T follicular helper cell (primary cell): ENCODE data around the gene SLC9A2.

Experiments used
- DNase-seq: peaks from one replicate; pipeline ENCODE4 v3.0.0-alpha.2; 2020; ENCODE audit warnings: low read depth

The SLC9A2 gene

GRCh38 chr2:102620332-102620731, 979 bp downstream of the SLC9A2 start:
- DNase-seq, result no peak

GRCh38 chr2:102621630-102622029, 2.3 kb downstream of the SLC9A2 start:
- no peak for DNase-seq

GRCh38 chr2:102622646-102623045, 3.3 kb downstream of the SLC9A2 start:
- DNase-seq, result no peak

- no peak for DNase-seq
These were observed 11.1 kb downstream of the SLC9A2 start for GRCh38 chr2:102630458-102630857.

- DNase-seq, result no peak
These were observed 13.2 kb downstream of the SLC9A2 start for GRCh38 chr2:102632380-102633175.

- DNase-seq, result no peak
These were observed 15.5 kb downstream of the SLC9A2 start for GRCh38 chr2:102634831-102635241.

GRCh38 chr2:102635317-102635716, 16.0 kb downstream of the SLC9A2 start:
- no peak for DNase-seq

GRCh38 chr2:102636283-102636907, 17.0 kb downstream of the SLC9A2 start:
- DNase-seq, result no peak

- DNase-seq, result no peak
These were observed 18.0 kb downstream of the SLC9A2 start for GRCh38 chr2:102637358-102637757.

GRCh38 chr2:102639429-102639828, 20.1 kb downstream of the SLC9A2 start:
- DNase-seq, result no peak

GRCh38 chr2:102652126-102652525, 32.8 kb downstream of the SLC9A2 start:
- no peak for DNase-seq

- no peak for DNase-seq
These were observed 38.4 kb downstream of the SLC9A2 start for GRCh38 chr2:102657770-102658169.

- no peak for DNase-seq
These were observed 40.7 kb downstream of the SLC9A2 start for GRCh38 chr2:102660070-102660469.

GRCh38 chr2:102660574-102660973, 41.2 kb downstream of the SLC9A2 start:
- no peak for DNase-seq

- DNase-seq, result no peak
These were observed 42.5 kb downstream of the SLC9A2 start for GRCh38 chr2:102661846-102662245.

- DNase-seq, result no peak
These were observed 43.5 kb downstream of the SLC9A2 start for GRCh38 chr2:102662833-102663232.

GRCh38 chr2:102663381-102663780, 44.0 kb downstream of the SLC9A2 start:
- DNase-seq, result no peak

- no peak for DNase-seq
These were observed 45.1 kb downstream of the SLC9A2 start for GRCh38 chr2:102664471-102664909.

- no peak for DNase-seq
These were observed 47.7 kb downstream of the SLC9A2 start for GRCh38 chr2:102667072-102667471.

GRCh38 chr2:102668171-102668570, 48.8 kb downstream of the SLC9A2 start:
- DNase-seq, result no peak

GRCh38 chr2:102669401-102669800, 50.0 kb downstream of the SLC9A2 start:
- DNase-seq, result no peak

- DNase-seq, result no peak
These were observed 52.9 kb downstream of the SLC9A2 start for GRCh38 chr2:102672107-102672776.

- DNase-seq, result no peak
These were observed 55.0 kb downstream of the SLC9A2 start for GRCh38 chr2:102674370-102674769.
